Measurements from ENCODE around the gene MED27. TPM values are rescaled to one million over a fixed set of nuclear protein-coding genes. Genes with fewer than 3 reads are reported as not detected.

The MED27 gene
- total and polyA plus RNA-seq, 10 of the 15 experiments (the other 5 are each of a cell fraction or from before 2014, with no cell fraction given) = 20.3 to 50.3 (median 35.5) TPM

- no peak overlapping the region for H3K27ac ChIP-seq (ENCODE audit: control insufficient read depth, insufficient read depth)
- SMC1A ChIA-PET (ENCODE audit: uncharacterized antibody, unreplicated experiment) = no interaction called here
- in situ Hi-C loops (cut with MboI) (no loop called here), intact Hi-C loops (cut with micrococcal nuclease; ENCODE audit: unreplicated experiment) (no loop called here)
- H3K9me3 ChIP-seq (replicated peaks; ENCODE audit: control insufficient read depth, insufficient read depth, low read length) = no peaks in the 10 kb centered on the region; the same call in 2 of the 3 replicates
- H3K4me2 ChIP-seq (ENCODE audit: control insufficient read depth, insufficient read depth) = no peak overlapping the region
- CTCF ChIA-PET = no interaction called here
- H3K4me1 ChIP-seq (ENCODE audit: control insufficient read depth, insufficient read depth, low read length) = no peaks in the 10 kb centered on the region
- no TSS peak for BruUV-seq (replicated peaks)
- FAIRE-seq (no peak), DNase-seq (ENCODE audit: low read depth, low spot score) (no peak), ATAC-seq (no peak)
- H2AFZ ChIP-seq (ENCODE audit: control insufficient read depth, low read depth, low read length) = no peak overlapping the region
- H4K20me1 ChIP-seq (ENCODE audit: control insufficient read depth, insufficient read depth) = no peaks in the 10 kb centered on the region
- POLR2A ChIA-PET = no interaction called here
- H3K4me3 ChIP-seq = no peak overlapping the region
- RAD21 ChIA-PET (ENCODE audit: unreplicated experiment) = no interaction called here
- no peaks in the 10 kb centered on the region for H3K79me2 ChIP-seq (ENCODE audit: control insufficient read depth, insufficient read depth, low read length)
- no peaks in the 10 kb centered on the region for H3K27me3 ChIP-seq (replicated peaks in 1 of 2; ENCODE audit: control insufficient read depth in 2 of 2, insufficient read depth in 2 of 2, low read length in 1 of 2)
- no peak overlapping the region for H3K9ac ChIP-seq (ENCODE audit: control insufficient read depth, insufficient read depth, low read length)
- WGBS (ENCODE audit: insufficient coverage, insufficient replicate concordance, low lambda C conversion rate, missing lambda C conversion rate) = 12% methylated on average over 3 of the region's 3 CpGs
- TF ChIP-seq ZZZ3 (IDR thresholded peaks at IDR 0.05; ENCODE audit: control insufficient read depth, insufficient read length, low read depth) (no peak), PKNOX1 (IDR thresholded peaks at IDR 0.05) (no peak), SREBF1 (IDR thresholded peaks at IDR 0.05; ENCODE audit: low read length) (no peak)
- H3K36me3 ChIP-seq (ENCODE audit: control insufficient read depth in 2 of 2, insufficient read depth in 2 of 2, low read length in 1 of 2) = no peaks in the 10 kb centered on the region
Observed at GRCh38 chr9:132116583-132116982, 36.9 kb upstream of the MED27 start.

- Histone ChIP-seq H3K4me1 (ENCODE audit: control insufficient read depth, insufficient read depth, low read length) (no peaks in the 10 kb centered on the region), H3K4me2 (ENCODE audit: control insufficient read depth, insufficient read depth) (no peak overlapping the region), H3K27ac (ENCODE audit: control insufficient read depth, insufficient read depth) (no peak overlapping the region), H3K4me3 (no peak overlapping the region), H3K27me3 (replicated peaks in 1 of 2; ENCODE audit: control insufficient read depth in 2 of 2, insufficient read depth in 2 of 2, low read length in 1 of 2) (no peaks in the 10 kb centered on the region), H3K36me3 (ENCODE audit: control insufficient read depth in 2 of 2, insufficient read depth in 2 of 2, low read length in 1 of 2) (no peaks in the 10 kb centered on the region), H4K20me1 (ENCODE audit: control insufficient read depth, insufficient read depth) (no peaks in the 10 kb centered on the region), H3K79me2 (ENCODE audit: control insufficient read depth, insufficient read depth, low read length) (no peaks in the 10 kb centered on the region), H3K9me3 (replicated peaks; ENCODE audit: control insufficient read depth, insufficient read depth, low read length) (no peaks in the 10 kb centered on the region; the same call in 2 of the 3 replicates), H3K9ac (ENCODE audit: control insufficient read depth, insufficient read depth, low read length) (no peak overlapping the region), H2AFZ (ENCODE audit: control insufficient read depth, low read depth, low read length) (no peak overlapping the region)
- intact Hi-C loops (cut with micrococcal nuclease; ENCODE audit: unreplicated experiment) (no loop called here), in situ Hi-C loops (cut with MboI) (no loop called here)
- ATAC-seq (peak; percentile 52; the same call in 1 of the 3 replicates), DNase-seq (ENCODE audit: low read depth, low spot score) (no peak), FAIRE-seq (no peak)
- ChIA-PET CTCF (no interaction called here), POLR2A (no interaction called here), SMC1A (ENCODE audit: uncharacterized antibody, unreplicated experiment) (interaction anchor here (0.7 kb wide), 1 partner anchor 110 kb away, joined by 3 read pairs; no protein-coding TSS in a partner anchor), RAD21 (ENCODE audit: unreplicated experiment) (no interaction called here)
- no peak for TF ChIP-seq IKZF1 (conservative IDR thresholded peaks at IDR 0.05)
- TF ChIP-seq, protein P1, sequence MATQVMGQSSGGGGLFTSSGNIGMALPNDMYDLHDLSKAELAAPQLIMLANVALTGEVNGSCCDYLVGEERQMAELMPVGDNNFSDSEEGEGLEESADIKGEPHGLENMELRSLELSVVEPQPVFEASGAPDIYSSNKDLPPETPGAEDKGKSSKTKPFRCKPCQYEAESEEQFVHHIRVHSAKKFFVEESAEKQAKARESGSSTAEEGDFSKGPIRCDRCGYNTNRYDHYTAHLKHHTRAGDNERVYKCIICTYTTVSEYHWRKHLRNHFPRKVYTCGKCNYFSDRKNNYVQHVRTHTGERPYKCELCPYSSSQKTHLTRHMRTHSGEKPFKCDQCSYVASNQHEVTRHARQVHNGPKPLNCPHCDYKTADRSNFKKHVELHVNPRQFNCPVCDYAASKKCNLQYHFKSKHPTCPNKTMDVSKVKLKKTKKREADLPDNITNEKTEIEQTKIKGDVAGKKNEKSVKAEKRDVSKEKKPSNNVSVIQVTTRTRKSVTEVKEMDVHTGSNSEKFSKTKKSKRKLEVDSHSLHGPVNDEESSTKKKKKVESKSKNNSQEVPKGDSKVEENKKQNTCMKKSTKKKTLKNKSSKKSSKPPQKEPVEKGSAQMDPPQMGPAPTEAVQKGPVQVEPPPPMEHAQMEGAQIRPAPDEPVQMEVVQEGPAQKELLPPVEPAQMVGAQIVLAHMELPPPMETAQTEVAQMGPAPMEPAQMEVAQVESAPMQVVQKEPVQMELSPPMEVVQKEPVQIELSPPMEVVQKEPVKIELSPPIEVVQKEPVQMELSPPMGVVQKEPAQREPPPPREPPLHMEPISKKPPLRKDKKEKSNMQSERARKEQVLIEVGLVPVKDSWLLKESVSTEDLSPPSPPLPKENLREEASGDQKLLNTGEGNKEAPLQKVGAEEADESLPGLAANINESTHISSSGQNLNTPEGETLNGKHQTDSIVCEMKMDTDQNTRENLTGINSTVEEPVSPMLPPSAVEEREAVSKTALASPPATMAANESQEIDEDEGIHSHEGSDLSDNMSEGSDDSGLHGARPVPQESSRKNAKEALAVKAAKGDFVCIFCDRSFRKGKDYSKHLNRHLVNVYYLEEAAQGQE (IDR thresholded peaks at IDR 0.05; ENCODE audit: low read depth, low read length) = peak; percentile 96
- no TSS peak for BruUV-seq (replicated peaks)
- WGBS (ENCODE audit: insufficient coverage, insufficient replicate concordance, low lambda C conversion rate, missing lambda C conversion rate) = 30% methylated on average over 16 of the region's 18 CpGs
Observed at GRCh38 chr9:132114102-132114707, 34.5 kb upstream of the MED27 start.
